MV-4-11 (cell line): ENCODE data around the gene TFR2.

Source experiments
- DNase-seq: peaks from one replicate; lab custom pipeline; 2025; lab: John Stamatoyannopoulos, UW

Gene TFR2

GRCh38 chr7:100572281-100572948, 68.9 kb downstream of the TFR2 start:
- DNase-seq: no peak

- DNase-seq: no peak
These were observed 69.6 kb downstream of the TFR2 start for GRCh38 chr7:100571829-100572116.

- no peak for DNase-seq
These were observed 70.2 kb downstream of the TFR2 start for GRCh38 chr7:100570954-100571828.
